HCT116 (cell line): ENCODE data around the gene ADGRV1.

Experiments used
- CTCF ChIP-seq, 3 experiments: fragments of 200-600 bp in 1 of 3; sonication (generic) in 1 of 3; IDR thresholded peaks in 2 of 3; conservative IDR thresholded peaks in 1 of 3; 2 replicates each; pipeline ENCODE4 v1.5.1; 2012 to 2017; ENCODE audit warnings: low read depth in 2 of 3, low read length in 2 of 3, antibody characterized with exemption in 1 of 3, borderline replicate concordance in 1 of 3, control low read depth in 1 of 3, mild to moderate bottlenecking in 1 of 3, mixed read lengths in 1 of 3, mixed run types in 1 of 3, moderate library complexity in 1 of 3; ENCODE audit not compliant: insufficient read depth in 1 of 3
- POLR2A ChIP-seq: IDR thresholded peaks from 2 replicates; pipeline ENCODE4 v1.7.0; 2011; ENCODE audit warnings: borderline replicate concordance; ENCODE audit not compliant: insufficient read depth, insufficient read length; ENCODE audit errors: extremely low read depth

GRCh38 chr5:91129748-91130147 is 571.2 kb downstream of the ADGRV1 start:
- TF ChIP-seq POLR2A (no peak), CTCF (IDR thresholded peaks at IDR 0.05 in 2 of 3, conservative IDR thresholded peaks at IDR 0.05 in 1 of 3; ENCODE audit: borderline replicate concordance in 1 of 3, insufficient read depth in 1 of 3, low read depth in 2 of 3, low read length in 2 of 3) (no peak)
